Sciatic nerve (tissue), 2 donors: ENCODE data around the gene NFYA. TPM values are rescaled to one million over a fixed set of nuclear protein-coding genes. Genes with fewer than 3 reads are reported as not detected.

Experiments
- ATAC-seq: fragments of 200-7000 bp; cut with Tn5 transposase; one replicate; pipeline ENCODE4 v1.9.1; 2020; ENCODE audit warnings: mild to moderate bottlenecking, moderate library complexity
- DNase-seq: peaks from one replicate; pipeline ENCODE4 v3.0.0-alpha.2; 2020; ENCODE audit warnings: low spot score
- intact Hi-C: fragments of 100-400 bp; cut with DNase I; formaldehyde crosslinking; loops from one replicate; pipeline ENCODE4 v1.14.2; 2022
- total RNA-seq: library from RNA; stranded (reverse); fragmentation: NEBNext Ultra II Directional; extraction: Animal tissue kit (Norgen Biotek cat#: 25700); gene quantifications from one replicate; pipeline ENCODE4 v1.2.1, GENCODE V29; 2021
- donor health status: DM: no; HTN: no; CAD: no.
- donor health status: DM: no; HTN: no; CAD: no.

NFYA gene
- total RNA-seq, 1 donor from 2014 or later: 27.7 TPM

DNA sequence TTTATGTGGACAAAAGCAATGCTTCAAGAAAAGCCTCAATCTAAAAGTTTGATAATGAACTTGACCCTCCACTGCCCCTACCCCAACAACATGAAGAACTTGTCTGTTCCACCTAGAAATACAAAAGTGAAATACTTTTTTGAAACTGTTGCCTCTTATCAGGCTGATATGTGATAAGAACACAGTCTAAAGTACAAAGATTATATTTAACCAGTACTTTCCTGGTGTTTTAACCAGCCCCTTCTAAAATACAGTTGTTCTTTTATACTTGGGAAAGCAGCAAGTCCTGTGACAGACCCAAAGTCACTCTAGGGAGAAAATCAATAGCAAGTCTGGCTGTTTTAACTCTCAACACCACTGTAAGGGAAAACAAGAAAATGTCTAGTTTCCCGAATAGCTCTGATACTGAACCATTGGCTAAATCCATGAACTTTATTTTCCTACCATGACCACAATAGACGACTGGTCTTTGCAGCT, 7.2 kb upstream of the NFYA start:
- intact Hi-C loops: no loop called here
- ATAC-seq (no peak), DNase-seq (no peak)

DNA sequence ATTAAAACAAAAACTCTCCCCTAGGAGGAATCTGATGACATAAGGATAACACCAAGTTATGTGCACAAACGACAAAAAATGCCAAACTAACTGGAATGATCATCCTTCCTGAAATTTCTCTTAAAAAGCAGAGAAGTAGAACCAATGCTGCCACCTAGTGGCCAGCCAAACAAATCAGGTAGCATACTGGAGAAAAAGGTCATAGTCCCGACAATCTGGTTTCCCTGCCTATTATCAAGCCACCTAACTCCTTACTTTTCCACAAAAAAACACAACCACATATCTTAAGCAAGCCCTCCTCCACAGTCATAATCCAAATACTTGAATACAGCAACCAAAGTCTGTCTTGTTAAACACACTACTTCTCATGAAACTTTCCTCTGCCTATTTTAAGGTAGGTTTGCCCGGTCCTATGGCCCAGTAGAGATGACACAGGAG, 5.9 kb upstream of the NFYA start:
- intact Hi-C loops: no loop called here

DNA sequence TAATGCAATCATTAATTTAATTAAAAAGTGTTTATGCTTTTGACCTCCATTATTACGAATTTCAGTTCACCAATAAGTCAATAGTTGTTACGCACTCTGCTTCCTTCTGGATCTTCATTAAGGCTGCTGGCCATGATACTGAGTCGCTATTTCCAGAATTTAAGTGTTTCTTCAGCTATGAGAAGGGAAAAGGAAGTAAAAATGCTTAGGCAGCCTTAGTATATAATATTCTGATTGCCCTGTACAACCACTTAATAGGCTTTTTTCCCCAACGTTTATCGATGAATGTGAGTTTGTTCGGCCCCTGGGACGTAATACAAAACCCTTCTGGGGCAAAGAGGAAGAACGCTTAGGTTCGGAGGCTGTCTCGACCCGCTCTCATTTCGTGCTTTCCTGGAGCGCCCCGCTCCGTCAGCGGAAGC, 1.3 kb upstream of the NFYA start:
- no peak for DNase-seq
- intact Hi-C loops: no loop called here
- ATAC-seq: no peak

More for the DNA sequence above, 5.9 kb upstream of the NFYA start:
- peak; percentile 88 for DNase-seq
- ATAC-seq: no peak

DNA sequence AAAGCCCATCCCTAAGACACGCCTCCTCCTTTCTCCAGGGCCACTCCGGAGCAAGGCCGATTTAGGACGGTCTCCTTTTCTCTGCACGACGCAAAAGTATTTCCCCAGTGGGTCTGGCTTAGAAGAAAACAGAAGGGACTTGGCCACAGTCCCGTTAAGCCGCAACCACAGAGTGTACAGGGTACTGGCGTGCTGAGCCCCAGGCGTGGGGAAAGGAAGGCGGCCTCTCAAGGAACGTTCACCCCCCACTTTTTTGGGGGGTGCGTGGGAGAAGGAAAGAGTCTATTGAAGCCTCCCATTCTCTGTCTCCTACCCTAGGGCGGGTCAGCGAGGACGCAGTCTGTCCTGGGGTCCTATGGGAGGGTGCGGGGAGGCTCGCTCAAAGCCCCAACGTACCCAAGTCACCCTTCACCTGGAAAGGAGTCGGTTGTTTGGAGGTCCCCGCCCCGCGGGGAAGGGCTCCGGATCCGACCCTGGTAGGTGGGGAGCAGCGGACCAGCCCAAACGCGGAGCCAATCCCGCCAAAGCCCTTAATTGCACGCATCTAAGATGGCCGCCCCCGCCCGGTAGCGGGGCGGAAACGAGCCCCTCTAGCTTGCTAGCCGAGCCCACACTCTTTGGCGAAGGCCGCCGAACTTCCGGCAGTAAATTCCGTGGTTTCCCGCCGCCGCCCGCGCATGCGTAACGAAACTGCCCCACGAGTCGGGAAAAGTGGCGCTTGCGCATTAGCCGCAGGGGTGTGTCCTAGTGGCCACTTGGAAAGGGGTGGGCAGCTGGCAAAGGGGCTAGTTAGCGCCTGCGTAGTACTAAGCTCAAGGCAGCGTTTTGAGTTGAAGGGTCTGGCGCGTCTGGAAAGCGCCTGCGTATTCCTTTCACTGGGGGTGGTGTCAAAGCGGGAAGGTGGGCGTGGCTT, 595 bp upstream of the NFYA start, which contains the start of gene OARD1:
Gene OARD1, minus strand, starts transcription at position 434 of the 913 bp plus-strand sequence. CDS start 722 bp downstream, outside the sequence.
- ATAC-seq (peak; percentile 93), DNase-seq (peak; percentile 100)
- intact Hi-C loops: no loop called here

DNA sequence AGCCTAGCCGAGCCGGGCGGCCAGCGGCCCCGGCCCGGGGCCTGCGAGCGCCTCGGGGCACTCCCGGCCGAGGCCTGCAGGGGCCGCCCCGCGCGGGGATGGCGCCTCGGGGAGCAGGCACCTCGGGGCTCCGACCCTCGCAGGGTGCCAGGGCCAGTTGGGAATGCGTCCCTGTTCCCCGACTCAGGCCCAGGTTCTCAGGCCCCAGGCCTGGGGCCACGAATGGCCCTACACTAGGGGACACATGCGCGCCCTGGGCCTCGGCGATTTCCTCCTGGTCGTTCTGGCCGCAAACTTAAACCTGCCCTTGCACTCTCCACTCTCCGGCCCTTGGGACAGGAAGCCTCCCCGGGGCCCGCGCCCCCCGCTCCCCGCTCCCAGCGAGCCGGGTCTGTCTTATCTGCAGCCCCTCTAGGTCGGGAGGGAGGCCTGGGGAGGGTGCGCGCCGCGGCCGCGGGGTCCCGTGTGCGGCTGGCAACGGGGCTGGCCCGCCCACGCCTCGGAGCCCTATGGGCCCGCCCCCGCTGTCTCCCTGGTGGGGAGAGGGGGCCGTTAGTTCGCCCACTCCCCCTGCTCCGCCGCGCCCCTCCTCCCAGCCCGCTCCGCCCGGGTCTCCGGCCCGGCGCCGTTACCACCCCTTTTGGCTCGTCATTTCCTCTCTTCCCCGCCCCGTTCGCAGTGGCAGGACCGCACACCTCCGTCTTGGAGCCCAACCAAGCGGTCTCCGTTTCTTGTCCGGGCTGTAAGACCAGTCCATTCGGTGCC, 611 bp downstream of the NFYA start:
- intact Hi-C loops: no loop called here
- ATAC-seq: peak; percentile 2

DNA sequence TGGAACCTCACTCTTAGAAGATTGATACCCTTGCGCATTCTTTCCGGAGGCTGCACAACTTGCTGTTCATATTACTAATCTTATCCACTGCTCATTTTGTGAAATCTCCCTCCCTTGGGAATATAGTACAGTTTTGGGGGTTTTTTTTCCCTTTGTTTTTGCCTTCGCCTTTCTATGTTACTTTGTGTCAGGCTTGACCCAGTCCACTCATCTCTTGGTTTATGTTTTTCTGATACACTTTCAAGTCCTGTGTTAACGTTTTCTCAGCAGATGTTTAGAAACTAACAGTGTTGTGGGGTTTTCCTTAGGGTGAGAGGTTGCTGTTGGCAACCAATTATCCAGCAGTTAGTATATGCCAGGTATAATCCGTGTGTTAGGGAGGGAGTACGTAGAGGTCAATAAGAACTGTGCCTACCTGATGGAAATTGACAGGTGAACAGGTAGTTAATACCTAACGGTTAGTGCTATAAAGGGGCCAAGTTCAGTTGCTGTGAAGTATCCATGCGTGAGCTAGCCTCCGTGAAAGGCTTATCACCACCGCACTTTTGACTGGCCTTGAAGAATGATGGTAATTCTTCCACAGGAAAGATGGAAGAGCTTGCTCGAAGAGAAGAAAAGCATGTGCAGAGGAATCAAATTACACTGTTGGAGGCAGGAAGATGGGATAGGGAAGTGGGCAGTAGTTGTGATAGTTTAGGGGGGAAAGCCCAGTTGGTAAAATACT, 1.4 kb downstream of the NFYA start:
- intact Hi-C loops: no loop called here
- DNase-seq: no peak

More for the DNA sequence above, 611 bp downstream of the NFYA start:
- DNase-seq: peak; percentile 91

DNA sequence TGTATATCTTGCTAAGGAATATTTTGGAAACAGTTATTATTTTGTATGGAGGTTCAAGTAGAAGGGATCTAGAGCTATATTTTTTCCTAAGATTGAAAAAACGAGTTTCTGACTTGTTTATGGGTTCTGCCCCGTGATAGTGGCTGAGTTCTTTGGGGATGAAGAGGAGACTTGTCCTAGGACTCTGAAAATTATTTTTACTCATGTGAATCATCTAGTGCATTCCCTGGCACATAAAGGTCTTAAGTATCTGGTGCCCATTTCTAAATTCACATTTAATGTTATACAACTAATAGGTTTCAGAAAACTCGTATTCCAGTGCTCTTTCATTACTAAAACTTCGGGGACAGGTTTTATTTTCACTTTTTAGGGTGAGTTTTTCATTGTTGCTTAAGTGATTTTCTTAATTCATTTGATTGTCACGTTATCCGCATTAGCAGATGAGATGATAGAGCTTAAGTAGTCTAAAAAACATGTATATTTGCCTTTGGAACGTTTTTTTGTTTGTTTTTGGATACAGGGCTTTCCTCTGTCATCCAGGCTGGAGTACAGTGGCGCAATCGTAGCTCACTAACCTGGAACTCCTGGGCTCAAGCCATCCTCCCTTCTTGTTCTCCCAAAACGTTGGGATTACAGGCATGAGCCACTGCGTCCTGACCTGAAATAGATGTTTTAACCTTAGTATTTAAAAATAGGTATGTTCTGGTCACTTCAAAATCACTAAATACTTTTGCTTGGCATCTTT, 2.1 kb downstream of the NFYA start:
- DNase-seq: no peak
- intact Hi-C loops: no loop called here
- no peak for ATAC-seq

More for the DNA sequence above, 1.4 kb downstream of the NFYA start:
- ATAC-seq: no peak

DNA sequence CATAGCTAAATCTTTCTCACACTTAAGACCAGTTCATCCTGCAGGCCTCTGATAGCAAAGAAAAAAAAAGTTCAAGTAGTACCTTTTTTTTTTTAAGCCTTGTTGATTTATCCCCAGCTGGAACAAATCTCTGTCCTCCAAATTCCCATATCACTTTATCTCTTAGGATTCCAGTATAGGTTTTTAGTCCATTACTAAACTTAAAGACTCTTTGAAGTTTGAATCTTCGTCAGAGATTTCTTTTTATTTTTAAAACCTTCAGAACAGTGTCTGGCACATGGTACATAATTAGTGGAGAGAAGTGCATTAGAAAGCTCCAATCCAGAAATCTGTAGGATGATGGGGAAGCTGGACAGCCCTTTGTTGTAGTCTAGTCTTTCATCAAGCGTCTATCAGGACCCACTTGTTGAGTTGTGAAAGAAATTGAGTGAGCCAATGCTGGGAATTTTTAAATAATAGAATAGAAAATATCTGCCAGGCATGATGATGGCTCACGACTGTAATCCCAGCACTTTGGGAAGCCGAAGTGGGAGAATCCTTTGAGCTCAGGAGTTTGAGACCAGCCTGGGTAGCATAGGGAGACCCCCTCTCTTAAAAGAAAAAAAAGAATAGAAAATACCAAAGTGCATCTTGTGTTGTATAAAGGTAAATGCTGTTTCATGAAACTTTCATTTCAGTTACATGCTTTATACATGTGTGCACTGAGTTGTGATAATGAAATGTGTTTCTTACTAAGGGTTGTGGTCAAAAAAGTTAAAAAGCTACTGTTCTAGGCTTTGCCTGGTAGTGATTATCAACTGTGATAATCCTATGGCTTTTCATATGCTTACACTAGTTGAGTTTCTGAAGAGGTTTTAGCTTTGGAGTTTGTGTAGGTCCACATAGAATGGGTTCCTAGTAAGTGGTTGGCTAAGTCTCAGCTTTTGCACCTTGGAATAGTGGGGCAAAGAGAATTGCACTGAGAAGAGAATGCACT, 3.2 kb downstream of the NFYA start:
- intact Hi-C loops: no loop called here
- ATAC-seq: no peak
- DNase-seq: no peak

DNA sequence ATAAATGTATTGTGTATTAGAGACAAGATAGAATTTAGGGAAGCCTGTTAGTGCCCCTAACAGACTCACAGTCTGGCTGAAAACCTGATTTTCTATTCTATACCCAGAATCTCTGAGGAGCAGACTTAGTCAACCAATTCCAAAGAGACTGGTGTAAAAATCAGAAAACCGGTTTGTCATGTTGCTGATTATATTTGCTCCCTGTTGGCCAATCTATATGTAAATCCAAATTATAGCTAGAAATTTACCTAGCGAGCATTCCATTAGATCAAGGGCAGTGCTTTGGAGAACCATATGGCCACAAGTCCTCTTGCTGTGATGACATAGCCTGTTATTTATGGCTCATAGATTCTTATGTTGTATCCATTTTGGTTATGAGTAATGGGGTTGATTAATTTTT, 4.8 kb downstream of the NFYA start:
- no peak for ATAC-seq
- DNase-seq: no peak
- intact Hi-C loops: no loop called here

DNA sequence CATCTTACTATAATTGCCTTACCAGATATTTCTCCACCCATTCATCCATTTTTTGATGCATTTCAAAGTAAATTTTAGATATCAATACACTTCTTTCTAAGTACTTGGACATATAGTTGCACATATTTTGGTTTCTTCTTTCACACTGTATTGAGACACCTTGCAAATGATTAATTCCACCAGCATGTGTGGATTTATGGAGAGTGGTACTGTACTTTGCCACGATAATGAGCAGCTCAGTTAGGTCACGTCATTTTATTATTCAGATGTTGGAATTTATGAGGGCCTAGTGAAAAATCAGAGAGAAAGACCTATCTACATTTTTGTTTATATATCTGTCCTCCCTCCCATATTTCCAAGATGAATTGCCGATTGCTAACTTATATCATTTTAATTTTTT, 5.3 kb downstream of the NFYA start:
- ATAC-seq (no peak), DNase-seq (no peak)
- intact Hi-C loops: no loop called here

DNA sequence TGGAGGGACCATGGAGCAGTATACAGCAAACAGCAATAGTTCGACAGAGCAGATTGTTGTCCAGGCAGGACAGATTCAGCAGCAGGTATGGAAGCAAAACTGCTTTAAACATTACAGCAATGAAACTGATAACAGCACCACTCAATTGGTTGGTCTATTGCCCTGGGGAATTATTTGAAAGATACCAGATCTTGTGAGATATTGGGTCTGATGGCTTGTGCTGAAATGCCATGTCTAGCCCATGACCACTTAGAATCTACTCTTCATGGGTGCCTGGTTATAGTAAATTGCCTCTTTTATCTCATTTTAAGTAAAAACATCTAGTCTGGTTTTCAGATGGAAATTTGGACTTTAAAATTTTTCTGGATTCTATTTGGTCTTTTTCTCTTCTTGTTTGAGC, 6.3 kb downstream of the NFYA start:
- intact Hi-C loops: no loop called here
- DNase-seq (no peak), ATAC-seq (no peak)

DNA sequence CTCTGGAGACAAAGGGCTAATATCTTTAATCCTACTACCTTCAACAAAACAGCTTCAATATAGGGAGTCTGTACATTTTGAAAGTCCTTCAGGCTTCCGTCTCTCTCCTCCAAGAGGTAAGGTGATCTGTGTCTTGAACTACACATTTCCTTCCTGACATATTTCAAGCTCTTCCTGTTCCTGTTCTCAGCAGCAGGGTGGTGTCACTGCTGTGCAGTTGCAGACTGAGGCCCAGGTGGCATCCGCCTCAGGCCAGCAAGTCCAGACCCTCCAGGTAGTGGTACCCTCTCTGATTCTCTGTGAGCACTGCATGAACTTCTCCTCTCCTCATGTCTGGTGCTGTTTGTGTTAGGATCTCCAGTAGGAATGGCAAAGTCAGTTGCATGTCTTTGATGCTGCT, 7.8 kb downstream of the NFYA start:
- intact Hi-C loops: no loop called here
- DNase-seq (no peak), ATAC-seq (no peak)

DNA sequence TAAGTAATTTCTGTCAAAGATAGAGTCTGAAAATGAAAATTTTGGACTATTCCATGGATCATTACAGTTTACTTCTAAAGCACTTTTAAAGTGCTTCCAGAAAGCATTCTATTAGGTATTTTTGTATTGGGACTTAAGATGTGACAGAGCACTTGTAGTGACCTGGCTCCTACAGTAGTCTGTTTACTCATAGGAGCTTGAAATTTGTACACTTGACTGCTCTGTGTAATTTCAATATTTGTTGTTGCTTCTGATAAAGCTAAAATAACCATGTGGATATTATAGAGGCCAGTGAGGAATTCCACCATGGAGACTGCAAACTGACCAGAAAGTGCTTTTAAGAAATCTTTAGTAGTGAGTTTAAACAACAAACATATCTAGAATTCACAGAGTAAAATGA, 10.3 kb downstream of the NFYA start:
- ATAC-seq (no peak), DNase-seq (no peak)
- intact Hi-C loops: no loop called here

DNA sequence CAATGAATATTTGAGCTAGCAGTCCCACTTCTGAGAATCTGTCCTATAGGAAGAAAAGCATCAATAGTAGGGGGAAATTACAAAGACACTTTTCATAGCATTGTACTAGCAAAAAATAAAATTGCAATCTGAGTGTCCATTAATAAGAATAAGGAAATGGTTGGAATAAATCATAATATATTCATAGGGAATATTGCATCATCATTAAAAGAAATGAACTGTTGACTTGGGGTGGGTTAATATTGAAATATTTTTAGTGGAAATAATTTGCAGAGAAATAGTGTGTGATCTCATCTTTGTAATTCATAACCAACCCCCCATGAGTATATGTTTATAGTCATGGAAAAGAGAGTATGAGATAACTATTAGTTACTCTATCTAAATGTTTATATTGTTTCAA, 12.4 kb downstream of the NFYA start:
- intact Hi-C loops: no loop called here
- DNase-seq: no peak
- ATAC-seq: no peak

DNA sequence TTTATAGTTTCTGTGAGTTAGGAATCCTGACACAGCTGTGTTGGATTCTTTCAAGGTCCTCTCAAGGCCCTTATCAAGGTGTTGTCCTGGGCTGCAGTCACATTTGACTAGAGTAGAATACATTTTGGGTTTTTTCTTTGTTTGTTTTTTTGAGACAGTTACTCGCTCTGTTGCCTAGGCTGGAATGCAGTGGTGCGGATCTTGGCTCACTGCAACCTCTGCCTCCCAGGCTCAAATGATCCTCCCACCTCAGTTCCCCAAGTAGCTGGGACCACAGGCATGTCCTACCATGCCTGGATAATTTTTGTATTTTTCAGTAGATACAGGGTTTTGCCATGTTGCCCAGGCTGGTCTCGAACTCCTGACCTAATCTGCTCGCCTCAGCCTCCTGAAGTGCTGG, 15.7 kb downstream of the NFYA start:
- intact Hi-C loops: no loop called here
- DNase-seq: no peak
- ATAC-seq: no peak

DNA sequence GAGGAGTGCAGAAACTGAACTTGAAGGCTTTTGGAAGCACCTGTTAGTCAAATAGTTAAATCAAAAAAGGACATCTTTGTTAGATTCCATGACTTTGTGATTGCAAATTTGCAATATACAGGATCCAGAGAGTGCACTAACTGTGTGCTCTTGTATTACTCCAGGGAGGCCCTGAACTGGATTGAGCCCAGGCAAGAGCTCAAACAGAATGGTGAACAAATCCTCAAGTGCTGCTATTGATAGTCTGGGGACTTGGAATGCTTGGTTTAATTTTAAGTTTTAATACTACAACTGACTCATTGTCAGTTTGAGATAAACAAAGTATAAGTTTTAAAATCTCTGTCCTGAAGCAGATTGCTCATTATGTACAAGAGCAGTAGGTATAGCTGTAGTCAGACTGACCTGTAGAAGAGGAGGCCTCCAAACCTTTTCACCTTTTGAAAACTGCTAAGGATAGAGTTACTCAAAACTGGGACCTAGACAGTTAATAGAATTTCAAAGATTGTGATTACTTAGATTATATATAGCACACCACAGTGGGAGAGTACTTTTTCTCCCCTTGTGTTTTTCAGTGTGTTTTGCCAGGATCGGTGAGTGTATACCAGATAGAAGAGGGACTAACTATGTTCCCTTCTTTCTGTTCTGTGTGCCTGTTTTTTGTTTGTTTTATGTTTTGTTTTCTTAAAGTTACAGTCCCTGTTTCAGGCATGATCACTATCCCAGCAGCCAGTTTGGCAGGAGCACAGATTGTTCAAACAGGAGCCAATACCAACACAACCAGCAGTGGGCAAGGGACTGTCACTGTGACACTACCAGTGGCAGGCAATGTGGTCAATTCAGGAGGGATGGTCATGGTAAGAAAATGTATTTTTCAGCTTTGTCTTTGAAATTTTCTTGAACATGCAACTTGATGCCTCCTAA, 18.3 kb downstream of the NFYA start:
- no peak for ATAC-seq
- no peak for DNase-seq
- intact Hi-C loops: no loop called here
